NCI-H1417 treated with DMSO at 0.1 percent for 48 hours (cell line): ENCODE measurements around the gene PEG3.

Experiments used
- DNase-seq: peaks from one replicate; lab custom pipeline; 2025; lab: John Stamatoyannopoulos, UW

Gene PEG3

DNA sequence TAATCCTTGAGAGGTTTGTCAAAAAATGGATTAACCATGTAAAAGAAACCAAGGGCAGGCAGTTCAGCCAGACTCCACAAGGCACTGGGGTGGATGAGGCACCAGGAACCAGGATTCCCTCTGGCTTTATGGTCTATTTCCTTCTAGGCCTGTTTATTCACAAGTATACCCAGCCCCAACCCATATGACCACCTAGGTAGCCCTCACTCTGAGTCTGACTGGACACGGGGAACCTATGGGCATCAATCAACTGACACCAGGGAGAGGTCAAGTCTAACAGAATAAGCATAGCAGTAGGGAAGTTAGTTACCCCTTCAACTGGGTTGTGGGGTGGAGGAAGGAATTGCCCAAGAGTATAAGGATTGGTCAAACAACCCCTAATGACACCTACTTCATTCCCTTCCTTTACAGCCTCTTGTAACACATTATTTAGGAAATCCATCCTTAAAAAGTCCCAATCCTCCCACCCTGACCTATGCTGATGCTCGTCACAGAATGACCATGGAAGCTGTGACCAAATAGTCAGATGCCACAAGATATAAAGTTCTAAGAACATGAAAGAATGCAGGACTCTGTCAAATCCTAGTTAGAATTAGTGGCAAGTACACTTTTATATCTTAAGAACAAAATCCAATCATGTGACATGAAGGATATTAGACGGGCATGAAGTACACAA lies 31.7 kb downstream of the PEG3 start:
- DNase-seq: no peak

DNA sequence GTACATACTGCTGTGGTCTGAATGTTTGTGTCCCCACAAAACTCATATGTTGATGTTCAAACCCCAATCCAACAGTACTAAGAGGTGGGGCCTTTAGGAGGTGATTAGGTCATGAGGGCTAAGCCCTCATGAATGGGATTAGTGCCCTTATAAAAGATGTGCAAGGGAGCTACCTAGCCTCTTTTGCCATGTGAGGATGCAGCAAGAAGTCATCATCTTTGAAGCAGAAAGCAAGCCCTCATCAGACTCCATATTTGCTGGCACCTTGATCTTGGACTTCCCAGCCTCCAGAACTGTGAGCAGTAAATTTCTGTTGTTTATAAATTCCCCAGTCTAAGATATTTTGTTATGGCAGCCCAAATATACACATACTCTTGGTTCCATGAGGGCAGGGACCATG lies 33.9 kb downstream of the PEG3 start:
- DNase-seq: no peak
